HG03064 (cell line): Measurements from ENCODE around the gene GRID1.
"Not testable (repeated sequence)": the region's sequence is repeated elsewhere in the genome, so short reads cannot be mapped to it uniquely, and the experiment has no call there.

ENCODE experiments used
- ATAC-seq: cut with Tn5 transposase; IDR thresholded peaks from one replicate; pipeline ENCODE4 v1.9.1; 2021; ENCODE audit warnings: low read depth; ENCODE audit not compliant: unreplicated experiment

The GRID1 gene

DNA sequence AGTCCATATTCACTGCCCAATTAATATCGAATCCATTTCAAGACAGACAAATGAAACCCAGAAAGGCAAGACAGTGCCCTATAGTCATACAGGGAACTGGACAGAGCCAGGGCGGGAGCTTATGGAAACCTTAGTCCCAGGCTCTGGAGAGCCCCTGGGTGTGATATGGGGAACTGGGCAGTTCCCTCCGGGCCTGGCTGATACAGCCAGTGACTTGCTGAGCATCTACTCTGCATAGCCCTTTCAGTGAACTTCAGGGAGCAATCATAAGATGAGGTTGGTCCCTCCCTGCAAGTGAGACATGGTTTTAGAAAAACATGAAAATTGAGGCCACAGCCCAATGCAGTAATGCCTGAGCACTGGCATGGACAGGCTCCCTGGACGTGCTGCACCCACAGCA is 241.9 kb downstream of the GRID1 start:
- ATAC-seq = no peak

DNA sequence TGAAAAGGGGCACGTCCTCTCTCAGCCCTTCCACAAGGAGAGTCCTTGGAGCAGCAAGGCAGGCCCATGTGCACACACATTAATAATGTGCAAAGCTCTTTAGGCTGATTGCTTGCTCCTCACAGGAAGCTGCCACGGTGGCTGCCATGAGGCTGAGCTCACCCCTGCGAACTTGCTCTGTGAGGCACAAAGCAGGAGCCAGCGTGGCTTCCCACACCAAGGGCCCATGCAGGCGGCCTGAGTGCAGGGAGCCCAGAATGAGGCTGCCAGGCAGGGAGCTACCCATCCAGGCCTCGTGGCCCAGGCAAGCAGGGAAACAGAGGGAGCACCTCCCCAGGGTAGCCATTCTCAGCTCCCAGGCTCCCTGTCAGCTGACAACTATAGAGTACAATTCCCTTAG is 242.9 kb downstream of the GRID1 start:
- ATAC-seq = no peak

DNA sequence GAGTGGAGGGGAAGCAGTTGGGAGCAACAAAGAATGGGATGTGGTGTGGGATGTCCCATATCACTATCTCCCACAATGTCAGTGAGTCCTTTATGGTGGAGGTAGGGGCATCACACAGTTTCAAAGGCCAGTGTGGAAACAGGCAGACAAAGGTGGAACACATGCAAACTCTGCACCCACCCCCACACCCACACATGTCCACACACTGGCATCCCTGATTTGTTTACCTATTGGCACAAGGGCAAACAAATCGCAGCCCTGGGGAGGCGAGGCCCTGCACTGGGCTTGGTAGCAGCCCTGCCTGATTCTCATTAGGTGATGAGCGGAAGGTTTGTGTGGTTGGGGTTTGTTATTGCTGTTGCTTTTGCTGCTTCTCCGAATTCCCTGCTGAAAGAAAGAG is 243.3 kb downstream of the GRID1 start:
- no peak for ATAC-seq

DNA sequence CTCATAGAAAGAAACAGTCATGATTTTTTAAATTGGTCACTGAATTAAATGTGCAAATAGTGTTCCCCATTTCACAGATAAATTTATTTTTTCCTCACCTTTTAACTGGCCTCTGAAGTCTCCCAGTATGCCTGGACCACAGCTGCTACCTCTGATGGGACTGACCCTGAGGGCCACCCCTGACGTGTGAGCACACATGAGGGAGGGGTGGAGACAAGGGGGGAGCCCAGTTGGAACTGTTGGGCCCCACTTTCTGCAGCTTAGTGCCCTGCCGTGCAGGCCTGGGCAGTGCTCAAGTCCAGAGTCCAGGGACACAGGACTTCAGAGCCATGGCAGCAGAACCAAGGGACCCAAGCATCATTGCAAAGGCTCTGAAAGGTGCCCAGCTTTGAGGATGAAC is 243.9 kb downstream of the GRID1 start:
- ATAC-seq = no peak

GRCh38 chr10:86121200-86121599 is 245.4 kb downstream of the GRID1 start:
- ATAC-seq = no peak

GRCh38 chr10:86117051-86117450 is 249.5 kb downstream of the GRID1 start:
- no peak for ATAC-seq

DNA sequence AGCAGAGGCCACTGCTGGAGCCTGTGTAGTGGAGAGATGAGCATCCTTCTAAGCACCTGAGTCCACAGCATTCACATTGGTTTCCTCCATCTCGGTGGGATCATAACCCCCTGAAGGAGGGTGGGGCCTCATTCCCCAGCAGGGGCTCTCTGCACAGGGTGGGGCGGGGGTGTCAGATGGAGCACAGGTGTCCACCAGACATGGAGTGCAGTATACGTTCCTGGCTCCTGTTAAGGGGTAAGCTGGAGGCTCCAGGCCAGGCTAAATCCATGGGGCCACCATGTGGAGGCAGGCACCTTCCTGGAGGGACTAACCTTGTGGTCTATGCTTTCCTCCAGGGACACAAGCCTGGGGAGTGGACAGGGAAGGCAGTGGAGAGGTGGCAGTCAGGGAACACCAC is 252.6 kb downstream of the GRID1 start:
- ATAC-seq = no peak

GRCh38 chr10:86113501-86113900 is 253.1 kb downstream of the GRID1 start:
- ATAC-seq = no peak

DNA sequence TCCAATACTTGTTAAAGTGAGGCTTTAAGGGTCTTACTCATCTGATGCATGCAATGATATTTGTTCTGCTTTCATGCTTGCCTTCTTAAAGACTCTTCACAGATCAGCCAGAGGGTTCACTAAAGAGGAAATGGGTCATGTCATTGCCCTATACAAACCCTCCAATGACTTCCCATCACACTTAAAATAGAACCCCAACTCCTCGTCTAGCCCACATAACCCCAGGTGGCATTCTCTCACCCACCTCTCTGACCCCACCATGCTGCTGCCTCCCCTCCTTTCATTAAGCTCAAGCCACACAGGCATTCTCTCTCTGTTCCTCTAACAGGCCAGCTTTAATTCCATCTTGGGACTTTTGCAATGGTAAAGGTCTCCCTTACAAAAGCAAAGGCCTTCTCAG is 253.6 kb downstream of the GRID1 start:
- ATAC-seq = no peak

GRCh38 chr10:86111902-86112545 is 254.6 kb downstream of the GRID1 start:
- ATAC-seq = no peak

DNA sequence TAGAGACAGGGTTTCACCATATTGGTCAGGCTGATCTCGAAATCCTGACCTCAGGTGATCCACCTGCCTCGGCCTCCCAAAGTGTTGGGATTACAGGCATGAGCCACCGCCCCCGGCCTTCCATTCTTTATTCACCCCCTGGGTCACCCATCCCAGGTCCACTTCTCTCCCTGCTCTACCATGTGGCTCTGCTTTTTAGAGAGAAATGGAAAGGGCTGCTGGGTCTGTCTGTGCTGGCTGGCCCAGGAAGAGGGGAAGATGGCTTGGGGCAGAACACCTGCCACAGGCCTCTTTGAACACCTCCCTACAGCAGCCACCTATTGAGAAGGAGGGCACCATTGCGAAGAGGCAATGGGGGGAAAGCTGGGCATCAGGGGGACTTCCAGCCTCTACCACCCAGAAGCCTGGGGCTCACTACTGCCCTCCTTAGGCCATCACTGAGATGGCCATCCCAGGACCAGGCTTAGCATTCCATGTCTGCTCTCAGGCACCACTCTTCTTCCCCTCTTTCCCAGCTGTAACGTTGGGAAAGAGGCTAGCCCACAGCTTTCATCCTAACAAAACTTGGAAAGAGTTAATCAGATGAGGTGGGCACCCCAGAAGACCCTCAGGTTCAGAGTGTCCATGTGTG is 256.3 kb downstream of the GRID1 start:
- ATAC-seq = no peak

GRCh38 chr10:86109421-86109820 is 257.2 kb downstream of the GRID1 start:
- ATAC-seq = no peak

GRCh38 chr10:86108696-86109095 is 257.9 kb downstream of the GRID1 start:
- no peak for ATAC-seq

- not testable (repeated sequence) for ATAC-seq
Measured at GRCh38 chr10:86107611-86108310, 258.8 kb downstream of the GRID1 start.

DNA sequence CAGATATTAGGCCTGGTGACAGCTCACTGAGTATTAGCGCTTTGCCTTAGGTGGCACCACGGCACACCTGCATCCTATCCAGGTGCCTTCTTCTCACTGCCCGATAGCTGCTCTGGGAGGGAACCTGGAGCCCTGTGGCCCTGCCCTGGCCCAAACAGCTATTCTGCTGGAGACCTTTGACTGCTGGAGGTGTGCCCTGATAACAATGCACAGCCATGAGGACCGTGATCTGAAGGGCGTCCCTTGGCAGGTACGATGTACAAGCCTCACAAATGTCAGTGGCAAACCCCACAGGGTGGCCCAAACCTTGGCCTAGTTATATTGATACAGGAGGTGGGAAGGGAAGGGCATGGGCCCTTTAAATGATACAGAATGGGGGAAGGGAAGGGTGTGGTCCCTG is 259.5 kb downstream of the GRID1 start:
- ATAC-seq = no peak

- ATAC-seq = no peak
Measured at GRCh38 chr10:86106616-86107015, 260.0 kb downstream of the GRID1 start.

GRCh38 chr10:86105640-86106039 is 261.0 kb downstream of the GRID1 start:
- ATAC-seq = no peak

GRCh38 chr10:86105181-86105580 is 261.4 kb downstream of the GRID1 start:
- no peak for ATAC-seq

- no peak for ATAC-seq
Measured at GRCh38 chr10:86104611-86105145, 261.9 kb downstream of the GRID1 start.

DNA sequence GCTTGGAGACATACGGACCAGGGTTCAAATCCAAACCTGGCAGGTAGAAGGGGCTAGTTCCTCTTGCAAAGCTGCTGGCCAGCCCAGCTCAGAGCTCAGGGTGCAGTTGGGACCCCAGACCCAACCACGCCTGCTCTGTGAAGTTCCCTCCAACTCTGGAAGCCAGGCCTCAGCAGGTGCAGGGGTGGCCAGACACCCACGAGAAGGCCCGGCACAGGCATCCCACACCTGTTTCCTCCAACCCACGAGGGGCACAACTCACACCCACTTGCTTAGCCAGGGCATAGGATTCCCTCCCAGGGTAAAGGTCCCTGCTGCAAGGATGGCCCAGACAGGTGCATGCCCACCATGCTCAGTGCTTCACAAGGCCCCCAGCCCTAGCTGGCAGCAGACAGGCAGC is 262.4 kb downstream of the GRID1 start:
- ATAC-seq = no peak

DNA sequence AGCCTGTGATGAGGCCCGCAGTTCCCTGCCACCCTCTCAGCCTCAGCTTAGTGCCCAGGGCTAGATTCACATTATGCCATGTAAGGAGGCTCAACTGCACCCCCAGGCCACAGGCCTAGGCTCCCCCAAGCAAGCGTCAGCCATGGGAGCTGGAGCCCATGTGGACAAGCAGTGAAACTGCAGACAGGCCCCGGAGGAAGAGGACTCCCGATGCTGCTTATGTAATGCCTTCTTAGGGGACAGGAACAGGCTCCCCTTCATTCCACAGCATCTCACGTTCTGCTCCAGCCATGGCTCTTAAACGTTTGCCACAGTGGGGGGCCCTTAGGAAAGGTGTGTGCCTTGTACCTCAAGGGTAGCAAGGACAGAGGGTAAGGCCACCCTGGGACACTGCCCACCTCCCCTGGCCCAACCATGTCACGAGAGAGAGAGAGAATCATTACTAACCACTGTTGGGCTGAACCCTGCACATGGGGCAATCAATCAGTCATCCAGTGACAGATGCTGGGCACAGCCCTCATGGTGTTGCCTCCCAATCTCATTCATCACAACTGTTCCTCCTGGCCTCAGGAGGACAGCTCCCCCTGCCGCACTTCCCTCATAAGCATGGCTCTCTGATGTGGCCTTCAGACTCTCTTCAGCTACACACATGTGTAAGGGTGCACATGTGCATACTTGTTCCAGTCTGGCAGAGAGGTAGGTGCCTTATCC is 263.0 kb downstream of the GRID1 start:
- ATAC-seq = no peak
